ENCODE measurements around the gene ANAPC5. TPM values are rescaled to one million over a fixed set of nuclear protein-coding genes. Genes with fewer than 3 reads are reported as not detected.

Gene ANAPC5
- total and polyA plus RNA-seq, 3 experiments from 2014 or later: 133 to 148 (median 133) TPM

- Mint-ChIP-seq H3K27ac (peak overlapping the region in 2 of 8 donors; percentile 55 to 59), H3K9me3 (no peaks in the 10 kb centered on the region), H3K4me1 (peaks cover 8 to 10% (median 8%) of the 10 kb centered on the region in 3 donors), H3K4me3 (no peak overlapping the region), H3K27me3 (peaks cover 0 to 8% of the 10 kb centered on the region in 2 donors), H3K36me3 (peaks cover 0 to 1% (median 0%) of the 10 kb centered on the region in 3 donors)
- DNase-seq: no peak
- H3K4me1 ChIP-seq (ENCODE audit: insufficient read depth, low read length): peaks cover 5% of the 10 kb centered on the region
- H3K9me3 ChIP-seq (ENCODE audit: low read length): no peaks in the 10 kb centered on the region
- no peak overlapping the region for H3K4me3 ChIP-seq (ENCODE audit: low read length)
- no peaks in the 10 kb centered on the region for H3K27me3 ChIP-seq (ENCODE audit: insufficient read depth, low read length, poor library complexity, severe bottlenecking)
- H3K27ac ChIP-seq (ENCODE audit: low read depth, low read length): no peak overlapping the region
- ChIA-PET CTCF (no interaction called here), POLR2A (no interaction called here)
- no peaks in the 10 kb centered on the region for H3K36me3 ChIP-seq (ENCODE audit: insufficient read depth, low read length)
Measured at GRCh38 chr12:121357331-121357730, 5.1 kb upstream of the ANAPC5 start.

GRCh38 chr12:121356657-121357056 lies 4.4 kb upstream of the ANAPC5 start:
- Histone ChIP-seq H3K36me3 (ENCODE audit: insufficient read depth, low read length) (no peaks in the 10 kb centered on the region), H3K4me3 (ENCODE audit: low read length) (no peak overlapping the region), H3K27ac (ENCODE audit: low read depth, low read length) (no peak overlapping the region), H3K4me1 (ENCODE audit: insufficient read depth, low read length) (peaks cover 5% of the 10 kb centered on the region), H3K9me3 (ENCODE audit: low read length) (no peaks in the 10 kb centered on the region), H3K27me3 (ENCODE audit: insufficient read depth, low read length, poor library complexity, severe bottlenecking) (no peaks in the 10 kb centered on the region)
- Mint-ChIP-seq H3K27me3 (peaks cover 0 to 8% of the 10 kb centered on the region in 2 donors), H3K27ac (no peak overlapping the region), H3K36me3 (peaks cover 0 to 8% (median 0%) of the 10 kb centered on the region in 3 donors), H3K9me3 (no peaks in the 10 kb centered on the region), H3K4me1 (peaks cover 13 to 17% (median 15%) of the 10 kb centered on the region in 3 donors), H3K4me3 (no peak overlapping the region)
- no peak for DNase-seq
- CTCF ChIA-PET: no interaction called here
- POLR2A ChIA-PET: no interaction called here

- H3K4me3 Mint-ChIP-seq: no peak overlapping the region
- Histone ChIP-seq H3K27me3 (ENCODE audit: insufficient read depth, low read length, poor library complexity, severe bottlenecking) (no peaks in the 10 kb centered on the region), H3K9me3 (ENCODE audit: low read length) (no peaks in the 10 kb centered on the region), H3K4me3 (ENCODE audit: low read length) (no peak overlapping the region), H3K4me1 (ENCODE audit: insufficient read depth, low read length) (peaks cover 14% of the 10 kb centered on the region), H3K36me3 (ENCODE audit: insufficient read depth, low read length) (no peaks in the 10 kb centered on the region), H3K27ac (ENCODE audit: low read depth, low read length) (no peak overlapping the region)
- POLR2A ChIA-PET: no interaction called here
- no peaks in the 10 kb centered on the region for H3K9me3 Mint-ChIP-seq
- DNase-seq: no peak
- H3K27ac Mint-ChIP-seq: peak overlapping the region in 1 of 8 donors; percentile 78
- peaks cover 16 to 20% (median 20%) of the 10 kb centered on the region in 3 donors for H3K4me1 Mint-ChIP-seq
- peaks cover 0 to 9% (median 0%) of the 10 kb centered on the region in 3 donors for H3K36me3 Mint-ChIP-seq
- H3K27me3 Mint-ChIP-seq: peaks cover 0 to 8% of the 10 kb centered on the region in 2 donors
- CTCF ChIA-PET: interaction anchor here (1.0 kb wide), 1 partner anchor 88 kb away, joined by 3 read pairs; no protein-coding TSS in a partner anchor
Measured at GRCh38 chr12:121355818-121356217, 3.6 kb upstream of the ANAPC5 start.

DNA sequence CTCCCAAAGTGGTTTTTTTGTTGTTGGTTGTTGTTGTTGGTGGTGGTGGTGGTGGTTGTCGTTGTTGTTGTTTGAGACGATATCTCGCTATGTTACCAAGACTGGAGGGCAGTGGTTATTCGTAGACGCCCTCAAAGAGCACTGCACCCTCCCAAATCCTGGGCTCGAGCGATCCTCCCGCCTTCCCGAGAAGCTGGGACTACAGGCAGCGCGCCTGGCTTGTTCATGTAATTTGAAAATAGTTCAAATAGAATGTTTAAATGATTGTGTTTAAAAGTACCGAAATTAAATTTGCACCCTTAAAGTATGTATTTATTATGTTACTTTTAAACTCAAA lies 439 bp upstream of the ANAPC5 start:
- Mint-ChIP-seq H3K27ac (peak overlapping the region; percentile 76 to 98 (median 96)), H3K36me3 (peaks cover 0 to 15% (median 2%) of the 10 kb centered on the region in 3 donors), H3K9me3 (no peaks in the 10 kb centered on the region), H3K4me3 (peak overlapping the region; percentile 86 to 97 (median 94)), H3K4me1 (peaks cover 31 to 51% (median 40%) of the 10 kb centered on the region in 3 donors), H3K27me3 (peaks cover 0 to 8% of the 10 kb centered on the region in 2 donors)
- CTCF ChIA-PET: no interaction called here
- Histone ChIP-seq H3K4me3 (ENCODE audit: low read length) (peak overlapping the region; percentile 86), H3K27me3 (ENCODE audit: insufficient read depth, low read length, poor library complexity, severe bottlenecking) (no peaks in the 10 kb centered on the region), H3K27ac (ENCODE audit: low read depth, low read length) (peak overlapping the region; percentile 86), H3K9me3 (ENCODE audit: low read length) (no peaks in the 10 kb centered on the region), H3K4me1 (ENCODE audit: insufficient read depth, low read length) (peaks cover 25% of the 10 kb centered on the region), H3K36me3 (ENCODE audit: insufficient read depth, low read length) (no peaks in the 10 kb centered on the region)
- POLR2A ChIA-PET: interaction anchor here (0.6 to 2.0 kb wide), 3 partner anchors 48 to 728 kb away, joined by 3 to 24 read pairs (median 3); partner anchors contain the start of gene RNF34
- DNase-seq: no peak

GRCh38 chr12:121346747-121347146 lies 5.5 kb downstream of the ANAPC5 start:
- Histone ChIP-seq H3K27me3 (ENCODE audit: insufficient read depth, low read length, poor library complexity, severe bottlenecking) (no peaks in the 10 kb centered on the region), H3K27ac (ENCODE audit: low read depth, low read length) (no peak overlapping the region), H3K4me1 (ENCODE audit: insufficient read depth, low read length) (peaks cover 20% of the 10 kb centered on the region), H3K36me3 (ENCODE audit: insufficient read depth, low read length) (peaks cover 41% of the 10 kb centered on the region), H3K4me3 (ENCODE audit: low read length) (no peak overlapping the region), H3K9me3 (ENCODE audit: low read length) (no peaks in the 10 kb centered on the region)
- no peak for DNase-seq
- no peaks in the 10 kb centered on the region for H3K27me3 Mint-ChIP-seq
- POLR2A ChIA-PET: no interaction called here
- CTCF ChIA-PET: interaction anchor here (1.0 kb wide), 1 partner anchor 12 kb away, joined by 3 read pairs; no protein-coding TSS in a partner anchor
- H3K9me3 Mint-ChIP-seq: no peaks in the 10 kb centered on the region
- no peak overlapping the region for H3K4me3 Mint-ChIP-seq
- peaks cover 0 to 60% (median 26%) of the 10 kb centered on the region in 3 donors for H3K36me3 Mint-ChIP-seq
- H3K4me1 Mint-ChIP-seq: peaks cover 28 to 63% (median 51%) of the 10 kb centered on the region in 3 donors
- peak overlapping the region in 1 of 8 donors; percentile 76 for H3K27ac Mint-ChIP-seq

DNA sequence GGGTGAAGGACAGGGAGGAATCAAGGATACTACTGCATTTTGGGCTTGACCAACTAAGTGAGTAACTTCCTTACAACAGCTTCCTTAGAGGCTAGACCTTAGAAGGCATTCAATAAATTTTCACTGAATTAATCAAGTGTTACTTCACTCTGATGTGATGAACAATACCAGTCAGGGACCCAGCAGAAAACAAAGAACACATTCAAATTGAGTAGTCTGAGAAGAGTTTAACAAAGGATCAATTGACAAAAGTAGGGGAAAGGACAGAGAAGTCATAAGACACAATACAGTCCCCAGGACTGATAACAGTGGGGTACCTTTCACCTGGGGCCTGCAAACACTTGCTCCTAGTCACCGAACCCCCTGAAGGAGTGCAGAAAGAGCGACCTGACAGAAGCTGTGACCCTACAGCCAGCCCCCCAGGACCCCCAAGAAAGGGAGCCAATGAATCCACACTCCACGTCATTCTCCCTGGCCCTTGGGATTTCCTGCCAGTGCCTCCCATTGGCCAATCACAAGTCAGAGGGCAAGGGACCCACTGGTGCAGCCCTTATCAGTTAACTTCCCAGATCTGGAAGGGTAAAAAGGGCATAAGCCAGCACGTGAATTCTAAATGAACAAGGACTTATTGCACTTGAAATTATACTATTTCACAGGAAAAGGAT lies 6.9 kb downstream of the ANAPC5 start:
- Histone ChIP-seq H3K27ac (ENCODE audit: low read depth, low read length) (no peak overlapping the region), H3K36me3 (ENCODE audit: insufficient read depth, low read length) (peaks cover 48% of the 10 kb centered on the region), H3K4me3 (ENCODE audit: low read length) (no peak overlapping the region), H3K9me3 (ENCODE audit: low read length) (no peaks in the 10 kb centered on the region), H3K4me1 (ENCODE audit: insufficient read depth, low read length) (peaks cover 6% of the 10 kb centered on the region), H3K27me3 (ENCODE audit: insufficient read depth, low read length, poor library complexity, severe bottlenecking) (no peaks in the 10 kb centered on the region)
- no peaks in the 10 kb centered on the region for H3K9me3 Mint-ChIP-seq
- H3K36me3 Mint-ChIP-seq: peaks cover 0 to 69% (median 25%) of the 10 kb centered on the region in 3 donors
- peaks cover 20 to 51% (median 41%) of the 10 kb centered on the region in 3 donors for H3K4me1 Mint-ChIP-seq
- H3K27me3 Mint-ChIP-seq: no peaks in the 10 kb centered on the region
- peak overlapping the region in 3 of 8 donors; percentile 40 to 76 (median 43) for H3K27ac Mint-ChIP-seq
- CTCF ChIA-PET: no interaction called here
- no peak for DNase-seq
- POLR2A ChIA-PET: no interaction called here
- peak overlapping the region in 1 of 7 donors; percentile 0 for H3K4me3 Mint-ChIP-seq

DNA sequence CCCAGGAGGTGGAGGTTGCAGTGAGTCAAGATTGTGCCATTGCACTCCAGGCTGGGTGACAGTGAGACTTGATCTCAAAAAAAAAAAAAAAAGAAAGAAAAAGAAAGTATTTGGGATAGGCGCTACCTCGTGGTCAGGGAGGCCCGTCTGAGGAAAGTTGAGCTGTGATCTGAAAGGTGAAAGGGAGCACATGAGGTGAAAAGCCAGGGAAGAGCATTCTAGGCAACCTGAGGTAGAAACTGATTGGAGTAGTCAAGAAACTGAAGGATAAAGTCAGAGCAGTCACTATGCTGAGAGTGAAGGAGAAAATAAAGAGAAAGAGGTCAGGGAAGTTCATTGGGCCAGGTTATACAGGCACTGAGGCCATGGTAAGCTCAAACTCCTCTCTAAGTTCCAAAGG lies 7.7 kb downstream of the ANAPC5 start:
- POLR2A ChIA-PET: no interaction called here
- Mint-ChIP-seq H3K27me3 (no peaks in the 10 kb centered on the region), H3K27ac (peak overlapping the region in 2 of 8 donors; percentile 4 to 40), H3K4me3 (no peak overlapping the region), H3K36me3 (peaks cover 0 to 74% (median 25%) of the 10 kb centered on the region in 3 donors), H3K9me3 (no peaks in the 10 kb centered on the region), H3K4me1 (peaks cover 17 to 45% (median 37%) of the 10 kb centered on the region in 3 donors)
- Histone ChIP-seq H3K27me3 (ENCODE audit: insufficient read depth, low read length, poor library complexity, severe bottlenecking) (no peaks in the 10 kb centered on the region), H3K27ac (ENCODE audit: low read depth, low read length) (no peak overlapping the region), H3K9me3 (ENCODE audit: low read length) (no peaks in the 10 kb centered on the region), H3K4me1 (ENCODE audit: insufficient read depth, low read length) (peaks cover under 1% of the 10 kb centered on the region), H3K4me3 (ENCODE audit: low read length) (no peak overlapping the region), H3K36me3 (ENCODE audit: insufficient read depth, low read length) (peaks cover 48% of the 10 kb centered on the region)
- CTCF ChIA-PET: no interaction called here
- no peak for DNase-seq

GRCh38 chr12:121337416-121337815 lies 14.8 kb downstream of the ANAPC5 start:
- ChIA-PET CTCF (interaction anchor here (6.3 kb wide), 1 partner anchor 105 kb away, joined by 41 read pairs; no protein-coding TSS in a partner anchor), POLR2A (no interaction called here)
- DNase-seq: no peak
- Mint-ChIP-seq H3K27me3 (peaks cover 0 to 2% of the 10 kb centered on the region in 2 donors), H3K4me3 (no peak overlapping the region), H3K27ac (peak overlapping the region in 3 of 8 donors; percentile 11 to 88 (median 58)), H3K9me3 (no peaks in the 10 kb centered on the region), H3K4me1 (peaks cover 4 to 5% (median 5%) of the 10 kb centered on the region in 3 donors), H3K36me3 (peaks cover 4 to 76% (median 14%) of the 10 kb centered on the region in 3 donors)
- peaks cover 35% of the 10 kb centered on the region for H3K36me3 ChIP-seq (ENCODE audit: insufficient read depth, low read length)
- H3K9me3 ChIP-seq (ENCODE audit: low read length): no peaks in the 10 kb centered on the region
- peaks cover 4% of the 10 kb centered on the region for H3K4me1 ChIP-seq (ENCODE audit: insufficient read depth, low read length)
- H3K27ac ChIP-seq (ENCODE audit: low read depth, low read length): no peak overlapping the region
- H3K27me3 ChIP-seq (ENCODE audit: insufficient read depth, low read length, poor library complexity, severe bottlenecking): no peaks in the 10 kb centered on the region
- H3K4me3 ChIP-seq (ENCODE audit: low read length): no peak overlapping the region

Data from CD8-positive, alpha-beta memory T cell (primary cell).